IMR-90 (cell line): Measurements from ENCODE around the gene ZNG1B. TPM values are rescaled to one million over a fixed set of nuclear protein-coding genes. Genes with fewer than 3 reads are reported as not detected.
"Not testable (repeated sequence)": the region's sequence is repeated elsewhere in the genome, so short reads cannot be mapped to it uniquely, and the experiment has no call there.

Source experiments
- ATAC-seq: fragments of 200-7000 bp; cut with Tn5 transposase; 2 replicates; pipeline ENCODE4 v1.9.1; 2020; ENCODE audit warnings: low read depth, mild to moderate bottlenecking, moderate library complexity
- BruUV-seq: library from RNA; stranded (reverse); fragments of 400-500 nt; replicated peaks from 2 replicates; lab custom pipeline; 2021; lab: Mats Ljungman, UMichigan
- CTCF ChIA-PET: fragments of 300-600 bp; formaldehyde crosslinking; extraction: SDS; loops from one replicate; lab custom pipeline; 2021; ENCODE audit warnings: antibody characterized with exemption; lab: Yijun Ruan, JAX
- POLR2A ChIA-PET: fragments of 300-600 bp; sonication (Branson Sonifier 250); formaldehyde crosslinking; loops from one replicate; lab custom pipeline; 2022; ENCODE audit warnings: antibody characterized with exemption; ENCODE audit not compliant: unreplicated experiment; lab: Charles Lee
- DNase-seq: peaks from one replicate; pipeline ENCODE4 v3.0.0; 2013
- H2AFZ ChIP-seq: replicated peaks from 2 replicates; pipeline ENCODE3; 2013; ENCODE audit warnings: low read length, mild to moderate bottlenecking; ENCODE audit not compliant: poor library complexity
- H2AK5ac ChIP-seq: 2 replicates; pipeline ENCODE4 v1.6.1; 2013; ENCODE audit warnings: low read depth, low read length, inconsistent platforms
- H2AK9ac ChIP-seq: replicated peaks from 2 replicates; pipeline ENCODE3; 2013; ENCODE audit warnings: mild to moderate bottlenecking, low read depth, low read length, moderate library complexity; ENCODE audit not compliant: poor library complexity
- H2BK120ac ChIP-seq: 2 replicates; pipeline ENCODE4 v1.6.1; 2013; ENCODE audit warnings: low read depth, low read length, inconsistent platforms
- H2BK15ac ChIP-seq: 3 replicates; pipeline ENCODE4 v1.6.1; 2013; ENCODE audit warnings: low read depth, low read length, inconsistent platforms
- H2BK20ac ChIP-seq: 2 replicates; pipeline ENCODE4 v1.6.1; 2013; ENCODE audit warnings: low read depth, mild to moderate bottlenecking, inconsistent platforms, low read length, moderate library complexity
- H2BK5ac ChIP-seq: 2 replicates; pipeline ENCODE4 v1.6.1; 2013; ENCODE audit warnings: mild to moderate bottlenecking, low read depth, low read length, inconsistent platforms; ENCODE audit not compliant: poor library complexity, severe bottlenecking
- H3K14ac ChIP-seq: replicated peaks from 2 replicates; pipeline ENCODE4 v1.6.1; 2013; ENCODE audit warnings: low read depth, low read length, inconsistent platforms
- H3K18ac ChIP-seq: 2 replicates; pipeline ENCODE4 v1.6.1; 2013; ENCODE audit warnings: low read depth, low read length, control low read depth
- H3K23ac ChIP-seq: 2 replicates; pipeline ENCODE4 v1.6.1; 2013; ENCODE audit warnings: low read depth, low read length, inconsistent platforms
- H3K27ac ChIP-seq: 2 replicates; pipeline ENCODE4 v1.5.1; 2013; ENCODE audit warnings: mild to moderate bottlenecking, control low read depth, low read length; ENCODE audit not compliant: insufficient read depth
- H3K27me3 ChIP-seq: 2 replicates; pipeline ENCODE4 v1.6.1; 2013; ENCODE audit warnings: low read length; ENCODE audit not compliant: control insufficient read depth, insufficient read depth
- H3K36me3 ChIP-seq: 2 replicates; pipeline ENCODE4 v1.6.1; 2013; ENCODE audit warnings: low read length, mixed read lengths; ENCODE audit not compliant: control insufficient read depth, insufficient read depth
- H3K4ac ChIP-seq: 2 replicates; pipeline ENCODE4 v1.6.1; 2013; ENCODE audit warnings: low read depth, low read length, inconsistent platforms
- H3K4me1 ChIP-seq: 2 replicates; pipeline ENCODE4 v1.6.1; 2013; ENCODE audit warnings: low read length, mixed read lengths; ENCODE audit not compliant: control insufficient read depth, insufficient read depth
- H3K4me2 ChIP-seq: 2 replicates; pipeline ENCODE4 v1.6.1; 2013; ENCODE audit warnings: low read depth, mild to moderate bottlenecking, control low read depth, low read length, moderate library complexity
- H3K4me3 ChIP-seq: 2 replicates; pipeline ENCODE4 v1.5.1; 2013; ENCODE audit warnings: low read depth, mild to moderate bottlenecking, control low read depth, low read length, moderate library complexity; ENCODE audit not compliant: insufficient read depth
- H3K56ac ChIP-seq: 2 replicates; pipeline ENCODE4 v1.6.1; 2013; ENCODE audit warnings: low read length, inconsistent platforms; ENCODE audit not compliant: insufficient read depth; ENCODE audit errors: extremely low read depth
- H3K79me1 ChIP-seq, 2 experiments: 2 replicates each; pipeline ENCODE4 v1.6.1; 2013; ENCODE audit warnings: low read length in 2 of 2, inconsistent platforms in 1 of 2, low read depth in 1 of 2
- H3K9ac ChIP-seq: 2 replicates; pipeline ENCODE4 v1.6.1; 2013; ENCODE audit warnings: low read depth, low read length, control low read depth
- H3K9me1 ChIP-seq: 2 replicates; pipeline ENCODE4 v1.6.1; 2013; ENCODE audit warnings: low read length, inconsistent platforms; ENCODE audit not compliant: insufficient read depth
- H3K9me3 ChIP-seq: 2 replicates; pipeline ENCODE4 v1.6.1; 2013; ENCODE audit warnings: low read length; ENCODE audit not compliant: control insufficient read depth, insufficient read depth
- H4K20me1 ChIP-seq: 2 replicates; pipeline ENCODE4 v1.6.1; 2013; ENCODE audit warnings: low read length, inconsistent platforms; ENCODE audit not compliant: insufficient read depth
- H4K5ac ChIP-seq: 2 replicates; pipeline ENCODE4 v1.6.1; 2013; ENCODE audit warnings: mild to moderate bottlenecking, low read depth, low read length, control low read depth
- H4K8ac ChIP-seq, 2 experiments: 2 replicates each; pipeline ENCODE4 v1.6.1; 2013; ENCODE audit warnings: low read depth in 2 of 2, low read length in 2 of 2, control low read depth in 1 of 2, inconsistent platforms in 1 of 2
- H4K91ac ChIP-seq: 2 replicates; pipeline ENCODE4 v1.6.1; 2013; ENCODE audit warnings: low read depth, low read length, inconsistent platforms; ENCODE audit not compliant: insufficient read depth
- WGBS, 2 experiments: methylation state at CpG; one replicate each; pipeline versions ENCODE4 v1.1.5 to v1.1.7; 2013; ENCODE audit warnings: missing lambda C conversion rate in 2 of 2; ENCODE audit not compliant: insufficient read length in 1 of 2; ENCODE audit errors: extremely low coverage in 2 of 2; 5-methylcytosine and 5-hydroxymethylcytosine counted together
- dilution Hi-C: fragments of 300-500 bp; cut with HindIII; formaldehyde crosslinking; loops from one replicate; pipeline ENCODE4 v1.14.3; 2018; ENCODE audit warnings: low sequenced_read_pairs; ENCODE audit not compliant: unreplicated experiment
- in situ Hi-C: fragments of 300-500 bp; cut with MboI; formaldehyde crosslinking; loops from 3 replicates; pipeline ENCODE4 v1.14.3; 2019; ENCODE audit warnings: low sequenced_read_pairs, inconsistent platforms, mixed read lengths
- intact Hi-C: fragments of 100-400 bp; cut with micrococcal nuclease; formaldehyde crosslinking; loops from 2 replicates; pipeline ENCODE4 v1.10.0; 2022
- polyA plus RNA-seq, 3 experiments: library from polyadenylated mRNA; depleted of rRNA; stranded (reverse); fragments of >200 nt; gene quantifications; 2 replicates each; pipeline ENCODE4 v1.2.3, GENCODE V29; 2012; ENCODE audit warnings: low replicate concordance in 1 of 3
- total RNA-seq: library from RNA; depleted of rRNA; stranded (reverse); fragments of >200 nt; gene quantifications from 2 replicates; pipeline ENCODE4 v1.2.3, GENCODE V29; 2012

Gene ZNG1B
- total and polyA plus RNA-seq, 2 of the 4 experiments (the other 2 are of a cell fraction), result 7.0 to 11.2 TPM

- H2AFZ ChIP-seq, H3K4ac ChIP-seq, H3K4me3 ChIP-seq, ATAC-seq, H2BK5ac ChIP-seq, H3K18ac ChIP-seq, H3K4me2 ChIP-seq, H4K20me1 ChIP-seq, H3K79me1 ChIP-seq, H2BK20ac ChIP-seq, H3K9me3 ChIP-seq, dilution Hi-C loops, H3K56ac ChIP-seq, H3K27me3 ChIP-seq, H2BK120ac ChIP-seq, H4K8ac ChIP-seq, H3K23ac ChIP-seq, H4K5ac ChIP-seq, H3K9me1 ChIP-seq, H3K36me3 ChIP-seq, in situ Hi-C loops, H3K4me1 ChIP-seq, intact Hi-C loops, H2AK5ac ChIP-seq, BruUV-seq, CTCF ChIA-PET, H3K27ac ChIP-seq, H3K14ac ChIP-seq, H4K91ac ChIP-seq, POLR2A ChIA-PET, H2BK15ac ChIP-seq, H2AK9ac ChIP-seq, DNase-seq, H3K9ac ChIP-seq: not testable (repeated sequence)
- WGBS, 2 experiments, result no CpG with 5 or more reads among the region's 1 CpG
Measured at GRCh38 chr2:113431773-113432172, 5.7 kb upstream of the ZNG1B start.

GRCh38 chr2:113433468-113433867, 4.0 kb upstream of the ZNG1B start:
- H3K56ac ChIP-seq, H3K4ac ChIP-seq, CTCF ChIA-PET, H3K23ac ChIP-seq, H2AK5ac ChIP-seq, in situ Hi-C loops, H2BK15ac ChIP-seq, H2AFZ ChIP-seq, BruUV-seq, H4K91ac ChIP-seq, ATAC-seq, H4K20me1 ChIP-seq, DNase-seq, H3K9ac ChIP-seq, H3K9me3 ChIP-seq, H4K5ac ChIP-seq, H3K79me1 ChIP-seq, intact Hi-C loops, H2BK5ac ChIP-seq, H3K9me1 ChIP-seq, H2BK120ac ChIP-seq, H3K18ac ChIP-seq, H2AK9ac ChIP-seq, H3K4me1 ChIP-seq, H3K27me3 ChIP-seq, H2BK20ac ChIP-seq, H3K36me3 ChIP-seq, H3K14ac ChIP-seq, H4K8ac ChIP-seq, POLR2A ChIA-PET, H3K4me2 ChIP-seq, dilution Hi-C loops, H3K27ac ChIP-seq, H3K4me3 ChIP-seq: not testable (repeated sequence)
